H54 (cell line): ENCODE measurements around the gene TOP1.
A peak's percentile ranks its signal among the peaks of the same experiment; 100 is the strongest.

ENCODE experiments used
- DNase-seq: peaks from one replicate; pipeline ENCODE4 v3.0.0; 2011; ENCODE audit warnings: low spot score, mixed read lengths; ENCODE audit not compliant: insufficient read length
- FAIRE-seq: peaks from 3 replicates; lab custom pipeline; 2011; peaks lifted over from hg19 to GRCh38; lab: Jason Lieb, UNC
- POLR2A ChIP-seq: IDR thresholded peaks from 2 replicates; pipeline ENCODE4 v1.6.1; 2011; ENCODE audit warnings: low read depth, mild to moderate bottlenecking, low read length

The TOP1 gene

DNA sequence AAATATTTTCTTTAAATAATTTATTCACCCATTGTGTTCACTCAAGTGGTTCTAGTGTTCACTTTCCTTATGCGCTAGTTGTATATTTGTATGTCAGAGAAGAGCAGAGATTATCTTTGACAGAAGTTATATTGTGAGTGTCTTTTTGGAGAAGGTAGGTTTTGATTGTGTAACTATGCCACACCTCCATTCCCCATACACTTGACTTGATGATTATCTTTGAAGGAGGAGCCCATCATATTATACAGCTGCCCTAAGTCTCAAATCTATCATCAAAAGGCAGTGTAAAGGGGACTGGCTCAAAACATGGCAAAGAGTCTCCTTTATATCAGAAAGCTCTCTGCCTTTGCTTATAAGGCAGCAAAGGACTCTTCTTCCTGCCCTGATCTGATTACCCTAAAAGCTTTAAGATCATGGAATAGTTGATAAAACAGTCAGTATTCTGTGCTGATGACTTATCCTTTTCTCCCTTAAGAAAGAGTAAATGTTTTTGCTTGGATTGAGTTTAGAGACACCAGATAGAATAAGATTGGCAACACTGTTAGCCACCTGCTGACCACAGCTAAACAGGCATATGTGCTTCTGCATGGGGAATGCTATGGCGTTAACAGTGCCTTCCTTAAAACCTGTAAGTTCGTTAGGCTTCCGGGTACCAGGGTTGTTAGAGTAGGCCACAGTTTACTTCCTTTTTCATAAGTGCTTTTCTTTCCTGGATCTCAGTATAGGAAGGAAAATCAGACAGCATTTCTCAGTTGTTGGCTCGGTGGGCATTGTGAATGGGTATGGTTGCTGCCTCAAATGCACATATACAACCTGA, 22.6 kb downstream of the TOP1 start:
- DNase-seq (no peak), FAIRE-seq (no peak)
- TF ChIP-seq POLR2A, result no peak

DNA sequence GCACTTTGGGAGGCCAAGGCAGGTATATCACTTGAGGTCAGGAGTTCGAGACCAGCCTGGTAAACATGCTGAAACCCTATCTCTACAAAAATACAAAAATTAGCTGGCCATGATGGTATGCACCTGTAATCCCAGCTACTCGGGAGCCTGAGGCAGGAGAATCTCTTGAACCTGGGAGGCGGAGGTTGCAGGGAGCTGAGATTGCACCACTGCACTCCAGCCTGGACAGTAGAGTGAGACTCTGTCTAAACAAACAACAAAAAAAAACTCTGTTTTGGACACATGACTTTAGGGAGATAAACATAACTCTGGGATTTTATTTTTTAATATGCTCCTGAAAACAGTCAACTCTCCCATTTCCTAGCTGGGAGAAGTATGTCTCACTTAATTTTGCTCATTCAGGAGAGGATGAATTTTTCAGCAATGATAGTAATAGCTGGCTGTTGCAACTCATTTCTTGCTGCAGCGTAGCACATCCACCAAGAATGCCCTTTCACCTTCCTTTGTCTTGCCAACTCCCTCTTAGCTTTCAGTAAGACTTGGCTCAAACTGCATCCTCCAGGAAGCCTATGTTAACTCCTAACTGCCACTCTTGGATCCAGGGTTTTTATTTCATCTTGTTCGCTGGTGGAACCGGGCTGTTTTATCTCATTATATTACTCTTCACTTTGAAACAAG, 24.3 kb downstream of the TOP1 start:
- TF ChIP-seq POLR2A, result no peak
- no peak for FAIRE-seq
- no peak for DNase-seq

DNA sequence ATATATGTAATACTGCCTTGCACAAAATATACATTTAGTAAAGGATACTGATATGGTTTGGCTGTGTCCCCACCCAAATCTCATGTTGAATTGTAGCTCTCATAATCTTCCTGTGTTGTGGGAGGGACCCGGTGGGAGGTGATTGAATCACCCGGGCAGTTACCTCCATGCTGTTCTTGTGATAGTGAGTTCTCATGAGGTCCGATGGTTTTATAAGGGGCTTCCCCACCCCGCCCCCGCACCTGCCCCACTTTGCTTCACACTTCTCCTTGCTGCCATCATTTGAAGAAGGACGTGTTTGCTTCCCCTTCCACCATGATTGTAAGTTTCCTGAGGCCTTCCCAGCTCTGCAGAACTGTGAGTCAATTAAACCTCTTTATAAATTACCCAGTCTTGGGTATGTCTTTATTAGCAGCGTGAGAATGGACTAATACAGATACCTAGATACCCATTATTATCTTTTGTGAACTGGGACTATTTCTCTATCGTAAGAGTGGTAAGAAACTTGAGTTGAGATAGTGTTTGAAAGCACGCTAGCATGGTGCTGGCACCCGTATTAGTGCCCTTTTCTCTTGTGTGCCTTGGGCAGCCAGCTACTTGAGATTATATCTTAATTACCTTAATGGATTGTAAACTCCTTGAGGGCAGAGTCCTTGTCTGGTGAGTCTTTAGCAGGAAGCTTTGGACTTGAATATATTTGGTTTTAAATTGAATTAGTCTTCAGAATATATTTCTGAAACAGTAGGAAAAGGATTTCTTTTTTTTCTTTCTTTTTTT, 25.6 kb downstream of the TOP1 start:
- FAIRE-seq, result no peak
- DNase-seq, result no peak
- no peak for TF ChIP-seq POLR2A

DNA sequence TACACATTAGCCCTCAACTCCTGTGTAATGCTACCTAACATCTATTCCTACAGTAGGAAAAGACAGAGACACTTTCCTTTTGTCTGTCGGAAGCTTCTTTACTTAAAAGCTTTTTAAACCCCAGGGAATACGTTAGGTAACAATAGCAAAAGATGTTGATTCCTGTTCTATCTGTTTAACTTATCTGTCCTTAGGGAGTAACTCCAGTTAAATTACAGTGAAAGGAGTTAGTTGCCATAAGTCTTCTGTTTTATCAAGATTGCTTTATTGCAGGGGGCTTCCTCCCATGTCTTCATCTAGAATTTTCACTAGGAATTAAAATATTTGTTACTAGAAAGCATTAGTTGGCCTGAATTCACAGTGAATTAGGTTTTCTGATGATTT, 26.2 kb downstream of the TOP1 start:
- FAIRE-seq, result no peak
- no peak for DNase-seq

DNA sequence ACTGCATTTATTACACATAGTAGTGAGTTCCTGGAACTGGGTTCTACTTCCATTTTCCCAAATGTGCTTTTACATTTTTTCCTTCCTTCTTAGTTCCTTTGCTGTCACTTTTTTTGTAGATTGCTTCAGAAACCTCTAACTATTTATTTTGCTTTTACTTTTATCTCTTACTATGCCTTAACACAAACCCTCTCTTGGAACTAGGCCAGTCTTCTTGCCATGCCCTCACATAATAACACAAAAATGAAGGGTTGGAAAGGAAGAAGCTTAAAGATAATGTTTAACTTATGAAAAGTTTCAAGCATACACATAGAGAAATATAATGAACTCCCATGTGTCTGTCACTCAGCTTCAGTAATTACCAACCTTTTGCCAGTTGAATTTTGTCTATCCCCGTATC, 27.1 kb downstream of the TOP1 start:
- DNase-seq (no peak), FAIRE-seq (no peak)
- no peak for TF ChIP-seq POLR2A

More for the DNA sequence above, 26.2 kb downstream of the TOP1 start:
- no peak for TF ChIP-seq POLR2A

DNA sequence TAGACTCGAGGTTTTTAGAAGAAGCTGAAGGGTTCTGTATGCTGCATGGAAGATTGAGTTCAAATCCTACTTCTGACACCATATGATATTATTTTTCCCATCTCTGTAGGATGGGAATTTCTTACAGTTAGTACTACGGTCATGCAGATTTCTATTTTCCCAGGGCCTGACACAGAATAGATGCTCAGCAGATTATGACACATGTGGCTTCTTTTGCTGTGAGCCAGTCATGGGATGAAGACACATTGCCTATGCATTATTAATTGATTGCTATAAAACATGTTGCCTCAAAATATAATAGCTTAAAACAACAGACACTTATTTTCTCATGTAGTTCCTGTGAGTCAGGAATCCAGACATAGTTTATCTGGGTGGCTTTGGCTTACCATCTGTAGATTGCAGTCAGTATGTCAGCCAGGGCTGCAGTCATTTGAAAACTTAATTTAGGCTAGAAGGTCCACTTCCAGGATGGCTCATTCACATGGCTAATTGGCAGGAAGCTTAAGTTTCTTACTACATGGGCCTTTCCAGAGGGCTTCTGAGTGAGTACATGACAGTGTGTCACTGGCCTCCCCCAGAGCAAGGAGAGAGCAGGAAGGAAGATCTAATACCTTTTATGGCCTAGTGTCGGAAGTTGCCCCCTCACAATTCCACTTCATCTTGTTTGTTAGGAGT, 29.5 kb downstream of the TOP1 start:
- DNase-seq, result peak; percentile 14
- FAIRE-seq, result peak; percentile 96
- no peak for TF ChIP-seq POLR2A

DNA sequence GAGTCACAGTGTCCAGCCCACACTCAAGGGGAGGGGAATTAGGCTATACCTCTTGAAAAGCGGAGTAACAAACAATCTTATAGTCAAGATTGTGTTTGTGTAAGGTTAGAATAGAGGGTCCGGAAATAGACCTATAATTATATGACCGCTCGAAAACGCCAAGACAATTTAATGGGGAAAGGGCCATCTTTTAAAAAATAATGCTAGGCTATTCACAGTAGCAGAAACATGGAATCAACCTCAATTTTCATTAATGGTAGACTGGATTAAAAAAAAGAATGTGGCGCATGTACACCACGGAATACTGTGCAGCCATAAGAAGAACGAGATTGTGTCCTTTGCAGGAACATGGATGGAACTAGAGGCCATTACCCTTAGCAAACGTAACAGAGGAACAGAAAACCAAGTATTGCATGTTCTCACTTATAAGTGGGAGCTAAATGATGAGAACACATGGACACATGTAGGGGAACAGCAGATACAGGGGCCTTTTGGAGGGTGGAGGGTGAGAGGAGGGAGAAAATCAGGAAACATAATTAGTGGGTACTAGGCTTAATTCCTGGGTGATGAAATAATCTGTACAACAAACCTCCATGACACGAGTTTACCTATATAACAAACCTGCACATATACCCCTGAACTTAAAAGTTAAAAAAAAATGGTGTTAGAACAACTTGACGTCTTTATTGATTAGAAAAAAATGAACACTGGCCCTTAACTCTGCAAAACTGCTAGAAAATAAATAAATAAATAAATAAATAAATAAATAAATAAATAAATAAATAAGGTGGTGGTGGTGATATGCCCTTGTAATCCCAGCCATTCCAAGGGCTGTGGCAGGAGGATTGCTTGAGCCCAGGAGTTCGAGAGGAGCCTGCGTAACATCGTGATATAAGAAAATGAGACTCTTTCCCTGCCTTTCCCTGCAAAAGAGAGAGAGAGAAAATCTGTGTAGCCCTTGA, 30.3 kb downstream of the TOP1 start:
- FAIRE-seq (no peak), DNase-seq (no peak)
- TF ChIP-seq POLR2A, result no peak

DNA sequence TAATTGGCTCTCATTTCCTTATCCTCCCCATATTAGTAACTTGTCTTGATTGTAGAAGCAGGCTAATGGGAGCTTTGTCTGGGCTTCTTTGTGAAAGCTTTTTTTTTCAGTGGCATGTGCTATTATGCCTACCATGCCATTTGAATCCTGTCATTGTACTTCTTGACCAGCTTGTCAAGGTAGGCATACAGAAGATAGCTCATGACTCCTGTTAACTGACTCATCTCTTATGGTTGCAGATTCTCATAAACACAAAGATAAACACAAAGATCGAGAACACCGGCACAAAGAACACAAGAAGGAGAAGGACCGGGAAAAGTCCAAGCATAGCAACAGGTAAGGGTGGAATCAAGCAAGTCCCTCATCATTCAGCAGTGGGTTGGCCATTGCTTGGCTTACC, 32.5 kb downstream of the TOP1 start:
- DNase-seq, result no peak
- no peak for TF ChIP-seq POLR2A
- no peak for FAIRE-seq

DNA sequence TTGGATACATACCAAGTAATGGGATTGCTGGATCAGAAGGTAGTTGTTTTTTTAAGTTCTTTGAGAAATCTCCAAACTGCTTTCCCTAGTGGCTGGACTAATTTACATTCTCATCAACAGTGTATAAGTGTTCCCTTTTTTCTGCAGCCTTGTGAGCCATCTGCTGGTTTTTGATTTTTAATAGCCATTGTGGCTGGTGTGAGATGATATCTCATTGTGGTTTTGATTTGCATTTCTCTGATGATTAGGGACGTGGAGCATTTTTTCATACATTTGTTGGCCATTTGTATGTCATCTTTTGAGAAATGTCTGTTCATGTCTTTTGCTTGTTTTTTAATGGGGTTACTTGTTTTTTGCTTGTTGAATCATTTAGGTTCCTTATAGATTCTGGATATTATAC, 34.8 kb downstream of the TOP1 start:
- no peak for FAIRE-seq
- no peak for TF ChIP-seq POLR2A
- DNase-seq, result no peak

DNA sequence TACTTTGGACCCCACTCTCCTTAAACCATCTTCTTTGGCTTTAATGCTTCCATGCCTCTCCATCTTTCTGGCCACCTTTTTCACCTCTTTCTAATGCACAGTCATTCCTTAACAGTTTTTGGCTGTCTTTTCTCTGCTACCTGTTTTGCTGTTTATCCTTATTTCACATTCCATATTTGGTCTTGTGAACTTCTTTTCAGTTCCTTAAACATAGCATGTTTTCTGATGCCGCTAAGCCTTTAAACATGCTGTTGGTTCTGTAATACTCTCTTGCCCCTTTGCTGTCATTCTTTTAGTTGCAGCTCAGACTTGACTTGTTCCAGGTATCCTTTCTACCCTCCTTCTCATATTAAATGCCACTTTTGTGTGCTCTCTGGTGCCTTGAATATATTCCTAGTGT, 35.8 kb downstream of the TOP1 start:
- no peak for TF ChIP-seq POLR2A
- FAIRE-seq, result no peak

DNA sequence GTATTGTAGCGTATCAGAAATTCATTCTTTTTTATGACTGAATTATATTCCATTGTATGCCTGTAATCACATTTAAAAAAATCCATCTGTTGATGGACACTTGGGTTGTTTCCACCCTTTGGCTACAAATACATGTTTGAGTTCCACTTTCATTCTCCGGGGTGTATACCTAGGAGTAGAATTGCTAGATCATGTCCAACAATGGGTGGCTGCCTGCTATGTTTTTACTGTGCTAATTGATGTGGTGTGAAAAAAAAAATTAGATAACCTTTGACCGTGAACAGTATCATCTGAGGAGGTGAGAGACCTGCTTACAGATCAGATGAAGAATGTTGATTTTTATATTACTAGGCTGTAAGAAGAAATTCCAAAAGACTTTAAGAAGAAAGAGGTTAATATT, 37.1 kb downstream of the TOP1 start:
- no peak for TF ChIP-seq POLR2A
- DNase-seq (no peak), FAIRE-seq (no peak)

More for the DNA sequence above, 35.8 kb downstream of the TOP1 start:
- no peak for DNase-seq

DNA sequence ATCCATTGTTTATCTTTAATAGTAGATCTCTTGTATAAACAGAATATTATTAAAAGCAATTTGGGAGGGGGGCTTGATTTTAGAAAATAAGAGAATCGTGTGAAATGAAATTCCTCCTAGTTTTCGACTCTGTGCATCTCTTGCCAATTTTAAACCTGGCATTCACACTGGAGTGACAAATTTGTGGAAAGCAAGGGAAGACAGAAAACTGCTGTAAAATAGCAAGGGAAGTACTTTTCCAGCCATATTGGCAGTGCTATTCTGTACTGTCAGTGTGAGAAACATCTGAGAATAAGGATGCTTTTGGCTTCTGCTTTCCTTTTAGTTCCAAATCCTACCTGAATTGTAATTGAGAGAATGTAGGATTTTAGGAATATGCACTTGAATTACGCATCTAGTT, 40.2 kb downstream of the TOP1 start:
- no peak for DNase-seq
- TF ChIP-seq POLR2A, result no peak
- no peak for FAIRE-seq
